GM13977 (cell line): Measurements from ENCODE around the gene OGN.
A peak's percentile ranks its signal among the peaks of the same experiment; 100 is the strongest.

Experiments used
- DNase-seq: peaks from one replicate; pipeline ENCODE4 v3.0.0; 2012; ENCODE audit warnings: low spot score
- in situ Hi-C: fragments of 300-500 bp; cut with MboI; formaldehyde crosslinking; loops from one replicate; pipeline ENCODE4 v1.12.0; 2022; ENCODE audit warnings: low sequenced_read_pairs, low pct_unique_long_range_greater_than_20kb, mixed read lengths, inconsistent platforms; ENCODE audit not compliant: unreplicated experiment
- TF ChIP-seq, protein P1 (sequence below): IDR thresholded peaks from 2 replicates; pipeline ENCODE4 v1.5.1; 2012; ENCODE audit warnings: mild to moderate bottlenecking, control low read depth; ENCODE audit not compliant: insufficient read depth; ENCODE audit errors: extremely low read depth, missing control alignments

The OGN gene

DNA sequence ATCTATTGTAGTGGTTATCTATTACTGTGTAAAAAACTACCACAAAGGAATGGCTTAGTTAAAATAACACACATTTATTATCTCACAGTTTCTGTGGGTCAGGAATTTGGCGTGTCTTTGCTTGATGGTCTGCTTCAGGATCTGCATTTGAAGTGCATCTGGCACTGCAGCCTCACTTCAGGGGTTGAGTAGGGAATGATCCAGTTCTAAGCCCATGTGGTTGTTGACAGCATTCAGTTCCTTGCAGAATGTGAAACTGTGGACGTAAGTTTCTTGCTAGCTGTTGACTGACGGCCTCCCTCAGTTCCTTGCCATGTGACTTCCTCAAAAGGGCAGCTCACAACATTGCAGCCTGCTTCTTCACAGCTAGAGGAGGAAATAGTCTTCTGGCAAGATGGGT lies 2.1 kb upstream of the OGN start:
- TF ChIP-seq, protein P1, sequence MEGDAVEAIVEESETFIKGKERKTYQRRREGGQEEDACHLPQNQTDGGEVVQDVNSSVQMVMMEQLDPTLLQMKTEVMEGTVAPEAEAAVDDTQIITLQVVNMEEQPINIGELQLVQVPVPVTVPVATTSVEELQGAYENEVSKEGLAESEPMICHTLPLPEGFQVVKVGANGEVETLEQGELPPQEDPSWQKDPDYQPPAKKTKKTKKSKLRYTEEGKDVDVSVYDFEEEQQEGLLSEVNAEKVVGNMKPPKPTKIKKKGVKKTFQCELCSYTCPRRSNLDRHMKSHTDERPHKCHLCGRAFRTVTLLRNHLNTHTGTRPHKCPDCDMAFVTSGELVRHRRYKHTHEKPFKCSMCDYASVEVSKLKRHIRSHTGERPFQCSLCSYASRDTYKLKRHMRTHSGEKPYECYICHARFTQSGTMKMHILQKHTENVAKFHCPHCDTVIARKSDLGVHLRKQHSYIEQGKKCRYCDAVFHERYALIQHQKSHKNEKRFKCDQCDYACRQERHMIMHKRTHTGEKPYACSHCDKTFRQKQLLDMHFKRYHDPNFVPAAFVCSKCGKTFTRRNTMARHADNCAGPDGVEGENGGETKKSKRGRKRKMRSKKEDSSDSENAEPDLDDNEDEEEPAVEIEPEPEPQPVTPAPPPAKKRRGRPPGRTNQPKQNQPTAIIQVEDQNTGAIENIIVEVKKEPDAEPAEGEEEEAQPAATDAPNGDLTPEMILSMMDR, result no peak
- peak; percentile 17 for DNase-seq
- in situ Hi-C loops, result no loop called here

DNA sequence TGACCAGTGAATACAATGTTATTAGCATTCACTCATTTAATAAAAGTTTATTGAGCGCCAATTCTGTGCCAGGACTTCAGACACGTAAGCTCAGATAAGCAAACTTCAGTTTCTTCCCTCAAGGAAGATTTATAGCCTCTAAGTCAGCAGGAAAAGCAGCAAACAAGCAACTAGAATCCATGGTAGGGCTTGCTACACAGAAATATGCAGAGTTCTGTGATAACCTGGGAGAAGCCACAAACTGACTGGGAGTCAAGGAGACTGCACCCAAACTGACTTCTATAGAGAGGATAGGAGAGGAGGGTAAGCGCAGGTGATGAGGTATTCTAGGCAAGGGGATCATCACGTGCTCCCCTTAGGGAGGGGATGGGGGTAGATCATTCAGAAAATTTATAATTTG lies 1.4 kb upstream of the OGN start:
- in situ Hi-C loops, result no loop called here
- no peak for DNase-seq
- TF ChIP-seq, protein P1, result no peak

DNA sequence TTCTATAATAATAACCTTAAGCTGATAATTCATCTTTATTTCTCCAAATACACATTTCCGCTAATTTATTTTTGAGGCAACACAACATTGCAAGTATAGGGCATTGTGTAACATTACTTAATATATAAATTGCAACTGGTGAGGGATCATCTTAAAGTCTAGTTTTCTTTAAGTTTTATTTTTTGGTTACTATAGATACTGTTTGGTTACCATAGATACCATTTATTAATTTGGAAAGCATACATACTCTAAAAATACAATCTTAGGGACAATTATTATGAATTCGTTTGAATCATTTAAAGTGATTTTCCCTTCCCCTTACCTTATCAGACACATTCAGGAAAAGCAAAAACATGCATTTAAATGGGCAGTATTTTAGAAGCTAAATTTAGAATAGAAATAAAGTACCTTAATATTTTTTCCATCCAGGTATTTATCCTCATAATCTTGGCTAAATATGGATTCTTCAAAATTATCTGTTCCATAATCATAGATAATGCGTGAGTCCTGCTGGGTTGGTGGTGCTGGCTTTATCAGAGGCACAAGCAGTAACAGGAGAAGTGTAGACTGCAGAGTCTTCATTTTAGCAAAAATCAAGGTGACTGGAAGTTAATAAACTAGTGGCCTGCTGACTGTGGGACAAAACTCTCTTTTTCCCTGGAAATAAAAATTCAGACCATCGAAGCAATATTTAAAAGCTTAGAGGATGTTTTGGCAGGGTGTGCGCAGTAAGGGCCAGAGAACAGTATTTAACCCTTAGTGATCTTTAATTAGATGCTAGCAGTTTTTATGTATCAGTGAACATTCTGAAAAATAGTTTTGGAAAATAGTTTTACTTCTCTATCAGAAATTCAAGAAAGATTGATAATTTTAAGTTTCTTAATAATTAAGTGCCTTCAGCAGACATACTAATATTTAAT lies 1.3 kb downstream of the OGN start:
- in situ Hi-C loops, result no loop called here
- TF ChIP-seq, protein P1, result no peak
- no peak for DNase-seq

DNA sequence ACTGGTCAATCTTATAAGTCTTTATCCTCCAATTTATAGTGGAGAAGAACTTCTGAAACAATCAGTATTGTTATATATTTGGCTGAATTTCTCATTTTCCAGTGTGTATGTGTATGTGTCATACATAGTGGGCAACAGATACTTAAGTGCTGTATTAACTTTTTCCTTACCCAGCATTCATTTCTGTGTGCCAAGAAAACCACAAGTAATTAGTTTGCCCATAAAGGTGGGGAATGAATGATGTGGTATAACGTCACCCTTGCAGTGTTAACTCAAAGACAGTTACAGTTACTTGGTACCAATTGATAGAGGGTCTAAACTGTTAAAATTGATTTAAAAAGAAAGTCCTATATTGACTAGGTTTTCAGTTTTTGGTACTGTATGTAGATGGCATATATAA lies 2.0 kb downstream of the OGN start:
- in situ Hi-C loops, result no loop called here
- DNase-seq, result no peak
- TF ChIP-seq, protein P1, result no peak

DNA sequence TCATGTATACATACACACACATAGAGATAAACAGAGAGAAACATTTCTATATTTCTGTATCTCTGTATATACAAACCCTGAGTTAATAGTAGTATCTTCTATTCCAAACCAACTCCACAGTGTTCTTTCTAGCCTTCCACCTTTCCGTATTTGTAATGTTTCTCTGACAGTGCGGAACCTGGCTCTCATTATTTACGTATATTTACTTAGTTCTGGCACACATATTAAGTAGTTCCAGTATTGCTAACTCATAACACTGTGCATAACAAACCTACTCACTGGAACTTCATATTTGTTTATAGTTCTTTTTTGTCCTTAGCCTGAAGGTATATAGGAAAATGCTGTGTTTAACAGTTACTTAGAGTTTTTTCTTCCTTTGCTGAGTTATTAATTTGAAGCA lies 6.5 kb downstream of the OGN start:
- in situ Hi-C loops, result no loop called here
- no peak for DNase-seq
- TF ChIP-seq, protein P1, result no peak

DNA sequence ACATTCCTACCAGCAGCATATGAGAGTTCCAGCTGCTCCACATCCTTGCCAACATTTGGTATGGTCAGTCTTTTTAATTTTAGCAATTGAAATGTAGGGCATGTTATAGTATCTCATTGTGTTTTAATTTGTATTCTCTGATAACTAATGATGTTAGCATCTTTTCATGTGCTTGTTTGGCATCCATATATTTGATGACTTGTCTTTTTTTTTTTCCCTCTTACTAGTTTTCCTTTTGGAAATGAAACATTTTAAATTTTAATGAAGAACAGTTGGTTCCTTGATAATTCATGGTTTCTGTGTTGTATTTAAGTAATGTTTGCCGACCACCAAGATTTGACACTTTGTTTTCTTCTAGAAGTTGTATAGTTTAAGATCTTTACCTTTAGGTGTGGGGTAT lies 8.8 kb downstream of the OGN start:
- in situ Hi-C loops, result no loop called here
- TF ChIP-seq, protein P1, result no peak
- no peak for DNase-seq
